ENCODE measurements around the gene MACROD1. TPM values are rescaled to one million over a fixed set of nuclear protein-coding genes. Genes with fewer than 3 reads are reported as not detected.
A peak's percentile ranks its signal among the peaks of the same experiment; 100 is the strongest.

The MACROD1 gene
- total and polyA plus RNA-seq, 7 donors, result 147 to 281 (median 180) TPM

GRCh38 chr11:64038500-64038899, 127.4 kb downstream of the MACROD1 start:
- H3K27ac ChIP-seq, result no peak overlapping the region
- no peak for TF ChIP-seq CTCF (IDR thresholded peaks at IDR 0.05)
- no peak for DNase-seq

GRCh38 chr11:64037027-64037634, 128.8 kb downstream of the MACROD1 start:
- no peaks in the 10 kb centered on the region for H3K27me3 ChIP-seq (ENCODE audit: insufficient read depth in 3 of 3, low read length in 2 of 3)
- DNase-seq (no peak), ATAC-seq (peak in 3 of 4 donors; percentile 45 to 66 (median 59))
- H3K4me1 ChIP-seq, result peaks cover 24% of the 10 kb centered on the region
- H3K27ac ChIP-seq, result peak overlapping the region; percentile 51
- 34 to 56% (median 44%) methylated on average over 22 to 23 of the region's 23 CpGs for WGBS, 3 donors
- H3K36me3 ChIP-seq (ENCODE audit: insufficient read depth in 1 of 2, low read depth in 1 of 2), result no peaks in the 10 kb centered on the region
- peak overlapping the region; percentile 74 for H3K4me3 ChIP-seq
- no peaks in the 10 kb centered on the region for H3K9me3 ChIP-seq
- no peak for TF ChIP-seq CTCF (IDR thresholded peaks at IDR 0.05)
- intact Hi-C loops (cut with DNase I), result loop anchor here in 1 of 2 donors (2.0 kb wide), 1 partner anchor 66 kb away; no protein-coding TSS in a partner anchor

More at GRCh38 chr11:64038500-64038899, 127.4 kb downstream of the MACROD1 start:
- Histone ChIP-seq H3K9me3 (no peaks in the 10 kb centered on the region), H3K4me3 (no peak overlapping the region), H3K36me3 (ENCODE audit: insufficient read depth in 1 of 2, low read depth in 1 of 2) (no peaks in the 10 kb centered on the region), H3K27me3 (ENCODE audit: insufficient read depth in 3 of 3, low read length in 2 of 3) (no peaks in the 10 kb centered on the region), H3K4me1 (peaks cover 24% of the 10 kb centered on the region)
- no peak for ATAC-seq
- intact Hi-C loops (cut with DNase I), result no loop called here
- WGBS, 3 donors, result 95 to 98% (median 95%) methylated on average over 4 of the region's 4 CpGs

GRCh38 chr11:64036087-64037026, 129.6 kb downstream of the MACROD1 start:
- intact Hi-C loops (cut with DNase I), result loop anchor here in 1 of 2 donors (2.0 kb wide), 1 partner anchor 66 kb away; no protein-coding TSS in a partner anchor
- Histone ChIP-seq H3K27ac (peak overlapping the region; percentile 51), H3K27me3 (ENCODE audit: insufficient read depth in 3 of 3, low read length in 2 of 3) (no peaks in the 10 kb centered on the region), H3K9me3 (no peaks in the 10 kb centered on the region), H3K4me1 (peaks cover 24% of the 10 kb centered on the region), H3K36me3 (ENCODE audit: insufficient read depth in 1 of 2, low read depth in 1 of 2) (no peaks in the 10 kb centered on the region), H3K4me3 (peak overlapping the region; percentile 74)
- no peak for TF ChIP-seq CTCF (IDR thresholded peaks at IDR 0.05)
- ATAC-seq (peak; percentile 80 to 94 (median 89)), DNase-seq (peak; percentile 68 to 85)
- 1 to 2% (median 2%) methylated on average over 55 to 85 of the region's 85 CpGs for WGBS, 3 donors

- no peaks in the 10 kb centered on the region for H3K9me3 ChIP-seq
- intact Hi-C loops (cut with DNase I), result no loop called here
- peak within 1 kb of the TSS; percentile 51 for H3K27ac ChIP-seq
- H3K4me1 ChIP-seq, result peaks cover 24% of the 10 kb centered on the region
- TF ChIP-seq CTCF (IDR thresholded peaks at IDR 0.05), result no peak
- DNase-seq (no peak), ATAC-seq (no peak)
- H3K27me3 ChIP-seq (ENCODE audit: insufficient read depth in 3 of 3, low read length in 2 of 3), result no peaks in the 10 kb centered on the region
- H3K36me3 ChIP-seq (ENCODE audit: insufficient read depth in 1 of 2, low read depth in 1 of 2), result no peaks in the 10 kb centered on the region
- peak within 1 kb of the TSS; percentile 74 for H3K4me3 ChIP-seq
- WGBS, 3 donors, result 0 to 4% (median 2%) methylated on average over 4 to 47 of the region's 64 CpGs
Measured at GRCh38 chr11:64035576-64035975, 130.3 kb downstream of the MACROD1 start, which contains the start of gene FLRT1. TSS of gene FLRT1 (plus strand) at chr11:64035931. CDS start at chr11:64116268, 80,337 bp downstream.

All from psoas muscle (tissue), 8 donors.